Activated T-cell treated with anti-CD3 and anti-CD28 coated beads, Interleukin-2, amount 50 U/mL, for 24 hours (primary cell): ENCODE measurements around the gene CLASP2.
"Not testable (repeated sequence)": the region's sequence is repeated elsewhere in the genome, so short reads cannot be mapped to it uniquely, and the experiment has no call there.

Experiments used
- DNase-seq: peaks from one replicate; pipeline ENCODE4 v3.0.0-alpha.2; 2020
- H3K27ac Mint-ChIP-seq: 2 replicates; pipeline ENCODE4 v1.8.0; 2020; ENCODE audit warnings: mild to moderate bottlenecking, mixed read lengths
- H3K27me3 Mint-ChIP-seq: 2 replicates; pipeline ENCODE4 v1.8.0; 2020; ENCODE audit warnings: mixed read lengths
- H3K36me3 Mint-ChIP-seq: 2 replicates; pipeline ENCODE4 v1.8.0; 2020; ENCODE audit warnings: low read depth, mixed read lengths
- H3K4me1 Mint-ChIP-seq: 2 replicates; pipeline ENCODE4 v1.8.0; 2020; ENCODE audit warnings: low read depth, mixed read lengths
- H3K4me3 Mint-ChIP-seq: 2 replicates; pipeline ENCODE4 v1.8.0; 2020; ENCODE audit warnings: mild to moderate bottlenecking, moderate library complexity, mixed read lengths
- H3K9me3 Mint-ChIP-seq: 2 replicates; pipeline ENCODE4 v1.8.0; 2020; ENCODE audit warnings: mixed read lengths

The CLASP2 gene

DNA sequence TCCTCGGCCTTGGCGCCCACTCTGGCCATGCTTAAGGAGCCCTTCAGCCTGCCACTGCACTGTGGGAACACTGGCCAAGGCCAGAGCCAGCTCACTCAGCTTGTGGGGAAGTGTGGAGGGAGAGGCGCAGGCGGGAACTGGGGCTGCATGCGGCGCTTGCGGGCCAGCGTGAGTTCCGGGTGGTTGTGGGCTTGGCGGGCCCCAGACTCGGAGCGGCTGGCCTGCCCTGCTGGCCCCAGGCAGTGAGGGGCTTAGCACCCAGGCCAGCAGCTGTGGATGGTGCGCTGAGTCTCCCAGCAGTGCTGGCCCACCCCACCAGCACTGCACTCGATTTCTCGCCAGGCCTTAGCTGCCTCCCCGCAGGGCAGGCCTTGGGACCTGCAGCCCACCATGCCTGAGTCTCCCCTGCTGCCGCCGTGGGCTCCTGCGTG lies 264.7 kb downstream of the CLASP2 start:
- Mint-ChIP-seq H3K36me3 (peaks cover 6% of the 10 kb centered on the region), H3K4me1 (peaks cover 3% of the 10 kb centered on the region), H3K9me3 (peaks cover 9% of the 10 kb centered on the region), H3K27ac (no peak overlapping the region), H3K4me3 (no peak overlapping the region), H3K27me3 (no peaks in the 10 kb centered on the region)
- DNase-seq = no peak

DNA sequence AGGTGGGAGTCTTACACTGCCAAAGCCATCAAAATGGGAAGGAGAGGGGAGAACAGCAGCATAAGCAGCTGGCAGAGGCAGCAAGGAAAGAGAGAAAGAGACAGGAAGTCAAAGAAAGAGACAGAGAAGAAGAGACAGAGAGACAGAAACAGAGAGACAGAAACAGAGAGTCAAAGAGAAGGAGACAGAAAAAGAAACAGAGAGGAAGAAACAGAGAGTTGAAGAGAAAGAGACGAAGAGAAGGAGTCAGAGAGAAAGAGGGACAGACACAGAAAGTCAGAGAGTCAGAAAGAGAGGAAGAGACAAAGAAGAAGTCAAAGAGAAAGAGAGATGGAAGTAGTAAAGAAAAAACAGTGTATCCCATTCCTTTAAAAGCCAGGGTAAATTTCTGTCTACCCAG lies 266.1 kb downstream of the CLASP2 start:
- H3K4me1 Mint-ChIP-seq = peaks cover 11% of the 10 kb centered on the region
- H3K27ac Mint-ChIP-seq, H3K27me3 Mint-ChIP-seq, H3K4me3 Mint-ChIP-seq, H3K36me3 Mint-ChIP-seq, DNase-seq, H3K9me3 Mint-ChIP-seq: not testable (repeated sequence)

DNA sequence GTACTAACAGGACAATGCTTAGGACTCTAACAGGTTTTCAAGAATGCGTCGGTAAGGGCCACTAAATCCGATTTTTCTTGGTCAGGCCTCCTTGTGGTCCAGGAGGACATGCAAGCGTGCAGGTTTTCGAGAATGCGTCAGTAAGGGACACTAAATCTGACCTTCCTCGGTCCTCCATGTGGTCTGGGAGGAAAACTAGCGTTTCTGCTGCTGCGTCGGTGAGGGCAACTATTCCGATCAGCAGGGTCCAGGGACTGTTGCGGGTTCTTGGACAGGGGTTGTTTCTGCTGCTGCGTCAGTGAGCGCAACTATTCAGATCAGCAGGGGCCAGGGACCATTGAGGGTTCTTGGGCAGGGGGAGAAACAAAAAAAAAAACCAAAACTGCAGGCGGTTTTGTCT lies 270.1 kb downstream of the CLASP2 start:
- Mint-ChIP-seq H3K36me3 (no peaks in the 10 kb centered on the region), H3K4me3 (no peak overlapping the region), H3K9me3 (no peaks in the 10 kb centered on the region), H3K27me3 (no peaks in the 10 kb centered on the region), H3K27ac (no peak overlapping the region), H3K4me1 (peaks cover 15% of the 10 kb centered on the region)
- DNase-seq = no peak

DNA sequence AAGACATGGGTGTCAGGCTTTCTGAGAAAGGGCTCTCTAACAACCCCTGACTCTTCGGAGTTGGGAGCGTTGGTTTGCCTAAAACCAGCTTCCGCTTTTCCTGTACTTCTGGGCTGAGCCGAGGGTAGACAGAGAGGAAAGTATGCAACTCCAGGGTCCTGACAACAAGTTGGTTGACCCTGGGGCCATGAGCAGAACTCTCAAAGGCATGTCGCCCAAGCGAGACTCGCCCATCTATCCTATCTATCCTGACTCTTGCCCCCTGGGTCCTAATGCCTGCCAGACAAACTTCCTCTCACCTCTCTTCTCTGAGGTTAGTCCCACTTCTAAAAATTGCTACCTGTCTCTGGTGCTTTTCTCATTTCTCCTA lies 270.8 kb downstream of the CLASP2 start:
- Mint-ChIP-seq H3K4me3 (peak overlapping the region; percentile 82), H3K4me1 (peaks cover 17% of the 10 kb centered on the region), H3K27ac (peak overlapping the region; percentile 72)
- H3K9me3 Mint-ChIP-seq, H3K27me3 Mint-ChIP-seq, DNase-seq, H3K36me3 Mint-ChIP-seq: not testable (repeated sequence)
